Liver (tissue), 9 donors: ENCODE data around the gene ADISSP. TPM values are rescaled to one million over a fixed set of nuclear protein-coding genes. Genes with fewer than 3 reads are reported as not detected.

Experiments
- DNase-seq: peaks from one replicate; pipeline ENCODE4 v3.0.0-alpha.2; 2017; ENCODE audit warnings: low spot score
- H3K27ac ChIP-seq, 2 donors: one replicate each; pipeline ENCODE4 v1.7.0; 2013; ENCODE audit warnings: inconsistent platforms in 2 of 2, low read length in 2 of 2, control low read depth in 1 of 2, low read depth in 1 of 2, mild to moderate bottlenecking in 1 of 2
- H3K27me3 ChIP-seq, 4 donors: one replicate each; pipeline versions ENCODE4 v1.6.1 to v1.7.0; 2013; ENCODE audit warnings: low read length in 3 of 4, inconsistent platforms in 1 of 4, mild to moderate bottlenecking in 1 of 4, moderate library complexity in 1 of 4; ENCODE audit not compliant: control insufficient read depth in 4 of 4, insufficient read depth in 4 of 4
- H3K36me3 ChIP-seq, 4 donors: one replicate each; pipeline versions ENCODE4 v1.6.1 to v1.7.0; 2013; ENCODE audit warnings: low read length in 3 of 4, mild to moderate bottlenecking in 3 of 4, low read depth in 1 of 4, moderate library complexity in 1 of 4; ENCODE audit not compliant: control insufficient read depth in 4 of 4, insufficient read depth in 3 of 4
- H3K4me1 ChIP-seq, 4 donors: one replicate each; pipeline versions ENCODE4 v1.6.1 to v1.7.0; 2013; ENCODE audit warnings: low read length in 3 of 4, mild to moderate bottlenecking in 3 of 4, moderate library complexity in 1 of 4; ENCODE audit not compliant: control insufficient read depth in 4 of 4, insufficient read depth in 4 of 4
- H3K4me3 ChIP-seq, 3 donors: one replicate each; pipeline versions ENCODE4 v1.6.1 to v1.7.0; 2013; ENCODE audit warnings: low read length in 3 of 3, control low read depth in 1 of 3, low read depth in 1 of 3, mild to moderate bottlenecking in 1 of 3
- H3K9ac ChIP-seq, 2 donors: one replicate each; pipeline ENCODE4 v1.7.0; 2013; ENCODE audit warnings: low read length in 2 of 2, mild to moderate bottlenecking in 2 of 2, moderate library complexity in 2 of 2, control low read depth in 1 of 2, low read depth in 1 of 2
- H3K9me3 ChIP-seq, 4 donors: one replicate each; pipeline versions ENCODE4 v1.6.1 to v1.7.0; 2013; ENCODE audit warnings: low read length in 3 of 4; ENCODE audit not compliant: control insufficient read depth in 4 of 4
- CTCF ChIP-seq: fragments of 150-350 bp; IDR thresholded peaks from 2 replicates; pipeline ENCODE4 v1.5.1; 2017; ENCODE audit warnings: improper control_type of control experiment, low read depth, low read length; ENCODE audit not compliant: missing input control
- EGR1 ChIP-seq, 2 donors: IDR thresholded peaks; 2 replicates each; pipeline ENCODE4 v1.6.1; 2016 to 2018; ENCODE audit warnings: antibody characterized with exemption in 2 of 2, low read depth in 2 of 2
- FOXA1 ChIP-seq: IDR thresholded peaks from 2 replicates; pipeline ENCODE4 v1.6.1; 2016; ENCODE audit warnings: antibody characterized with exemption
- FOXA2 ChIP-seq: IDR thresholded peaks from 2 replicates; pipeline ENCODE4 v1.6.1; 2016; ENCODE audit warnings: antibody characterized with exemption
- GABPA ChIP-seq, 2 donors: IDR thresholded peaks in 1 of 2; conservative IDR thresholded peaks in 1 of 2; 2 replicates each; pipeline ENCODE4 v1.6.1; 2016; ENCODE audit warnings: antibody characterized with exemption in 2 of 2, mild to moderate bottlenecking in 1 of 2, moderate library complexity in 1 of 2
- HNF4A ChIP-seq, 2 donors: conservative IDR thresholded peaks; 2 replicates each; pipeline ENCODE4 v1.6.1; 2016; ENCODE audit warnings: antibody characterized with exemption in 2 of 2, mild to moderate bottlenecking in 2 of 2
- HNF4G ChIP-seq: IDR thresholded peaks from 2 replicates; pipeline ENCODE4 v1.6.1; 2016; ENCODE audit warnings: antibody characterized with exemption
- JUND ChIP-seq, 2 donors: IDR thresholded peaks; 2 replicates each; pipeline ENCODE4 v1.6.1; 2016; ENCODE audit warnings: antibody characterized with exemption in 2 of 2
- REST ChIP-seq: IDR thresholded peaks from 2 replicates; pipeline ENCODE4 v1.6.1; 2016; ENCODE audit warnings: antibody characterized with exemption, mild to moderate bottlenecking
- RXRA ChIP-seq, 2 donors: IDR thresholded peaks; 2 replicates each; pipeline ENCODE4 v1.6.1; 2017 to 2018; ENCODE audit warnings: antibody characterized with exemption in 2 of 2, mild to moderate bottlenecking in 1 of 2
- SP1 ChIP-seq: IDR thresholded peaks from 2 replicates; pipeline ENCODE4 v1.6.1; 2018; ENCODE audit warnings: antibody characterized with exemption, mild to moderate bottlenecking
- YY1 ChIP-seq: IDR thresholded peaks from 2 replicates; pipeline ENCODE4 v1.6.1; 2016; ENCODE audit warnings: antibody characterized with exemption, mild to moderate bottlenecking
- WGBS: extraction: QIAGEN DNeasy Blood & Tissue Kit; methylation state at CpG from one replicate; pipeline ENCODE4 v1.1.7; 2013; 5-methylcytosine and 5-hydroxymethylcytosine counted together
- polyA plus RNA-seq, 2 donors: library from polyadenylated mRNA; stranded (reverse) in 1 of 2; unstranded in 1 of 2; fragments of 200-250 nt in 1 of 2; fragments of >200 nt in 1 of 2; fragmentation: Nextera tagmentation in 1 of 2; extraction: Ambion mirVana in 1 of 2; gene quantifications; one replicate each; pipeline versions ENCODE4 v1.2.1 to v1.2.3, GENCODE V29; 2013 to 2015
- total RNA-seq, 2 donors: library from RNA; depleted of rRNA; stranded (reverse); fragments of >200 nt; gene quantifications; one replicate each; pipeline ENCODE4 v1.2.3, GENCODE V29; 2014
- TF ChIP-seq, protein P1 (sequence below): IDR thresholded peaks from 2 replicates; pipeline ENCODE4 v1.6.1; 2016; ENCODE audit warnings: antibody characterized with exemption
- TF ChIP-seq, protein P2 (sequence below): IDR thresholded peaks from 2 replicates; pipeline ENCODE4 v1.6.1; 2016; ENCODE audit warnings: antibody characterized with exemption
- donor health status: healthy.
- donor health status: healthy.
- donor health status: healthy.
- donor health status: healthy.
- donor health status: healthy.

Gene ADISSP
- total RNA-seq: 10 to 100 TPM in 1 of 2 donors, 1 to 10 TPM in 1; 3.8 to 27.3 TPM
- 10 to 100 TPM in 1 of 2 donors, 1 to 10 TPM in 1; 9.9 to 10.8 TPM for polyA plus RNA-seq

DNA sequence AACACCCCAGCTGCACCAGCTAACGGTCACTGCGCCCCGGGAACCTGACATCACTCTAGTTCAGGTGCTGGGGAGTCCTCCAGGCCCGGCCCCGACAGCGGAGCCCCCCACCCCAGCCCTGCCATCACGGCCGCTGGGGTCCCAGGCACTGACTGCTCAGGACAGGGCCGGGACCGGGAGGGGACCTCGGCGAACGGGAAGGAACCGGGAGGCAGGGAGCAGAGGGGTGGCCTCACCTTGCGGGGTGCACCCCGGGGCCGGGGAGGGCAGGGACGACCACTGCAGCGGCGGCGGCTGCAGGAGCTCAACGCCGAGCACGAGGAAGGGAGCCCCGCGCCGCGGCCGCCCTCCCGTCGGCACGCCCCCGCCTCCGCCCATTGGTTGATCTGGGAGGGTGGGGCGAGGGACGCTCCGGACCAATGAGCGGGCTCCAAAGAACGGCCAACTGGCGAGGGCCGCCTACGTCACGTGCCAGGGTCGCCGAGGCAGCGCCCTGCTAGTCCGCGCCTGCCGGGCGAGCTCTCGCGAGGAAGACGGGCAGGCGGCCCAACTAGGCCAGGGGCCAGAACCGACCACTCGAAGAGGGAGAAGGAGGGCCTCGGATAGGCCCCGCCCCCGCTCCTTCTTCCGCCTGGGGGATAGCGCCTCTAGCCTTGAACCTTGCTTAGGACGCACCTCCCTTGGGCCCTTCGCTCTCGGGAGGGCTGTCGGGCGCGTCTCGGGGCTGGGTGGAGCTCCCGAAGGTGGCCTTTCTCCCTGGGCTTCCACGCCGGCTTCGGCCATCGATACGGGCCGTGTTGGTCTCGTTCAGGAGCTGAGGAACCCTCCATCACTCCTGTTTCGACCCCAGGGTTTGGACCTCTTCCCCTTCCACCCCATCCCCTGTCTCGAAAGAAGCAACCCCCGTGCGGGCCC is at the start of gene ADISSP:
Gene ADISSP, minus strand, starts transcription at position 327 of the 915 bp plus-strand sequence. CDS start 7,653 bp downstream, outside the sequence.
- Histone ChIP-seq H3K27me3 (no peaks in the 10 kb centered on the region), H3K4me3 (peak within 1 kb of the TSS; percentile 58 to 93 (median 76)), H3K27ac (peak within 1 kb of the TSS; percentile 76 to 78), H3K4me1 (peaks cover 3 to 19% (median 14%) of the 10 kb centered on the region in 4 donors), H3K9ac (peak within 1 kb of the TSS; percentile 72 to 74), H3K36me3 (no peaks in the 10 kb centered on the region), H3K9me3 (no peaks in the 10 kb centered on the region)
- DNase-seq: peak; percentile 97
- WGBS: 1% methylated on average over 80 of the region's 80 CpGs
- TF ChIP-seq EGR1 (IDR thresholded peaks at IDR 0.05; ENCODE audit: low read depth in 2 of 2) (peak in 1 of 2 donors; percentile 16), FOXA2 (no peak), SP1 (peak; percentile 66), JUND (IDR thresholded peaks at IDR 0.05) (no peak), CTCF (no peak), YY1 (peak; percentile 54), REST (peak; percentile 26), RXRA (IDR thresholded peaks at IDR 0.05) (peak; percentile 26 to 33), GABPA (IDR thresholded peaks at IDR 0.05 in 1 of 2, conservative IDR thresholded peaks at IDR 0.05 in 1 of 2) (no peak), FOXA1 (no peak), HNF4A (conservative IDR thresholded peaks at IDR 0.05) (peak in 1 of 2 donors; percentile 28), HNF4G (no peak)
- TF ChIP-seq, protein P1, sequence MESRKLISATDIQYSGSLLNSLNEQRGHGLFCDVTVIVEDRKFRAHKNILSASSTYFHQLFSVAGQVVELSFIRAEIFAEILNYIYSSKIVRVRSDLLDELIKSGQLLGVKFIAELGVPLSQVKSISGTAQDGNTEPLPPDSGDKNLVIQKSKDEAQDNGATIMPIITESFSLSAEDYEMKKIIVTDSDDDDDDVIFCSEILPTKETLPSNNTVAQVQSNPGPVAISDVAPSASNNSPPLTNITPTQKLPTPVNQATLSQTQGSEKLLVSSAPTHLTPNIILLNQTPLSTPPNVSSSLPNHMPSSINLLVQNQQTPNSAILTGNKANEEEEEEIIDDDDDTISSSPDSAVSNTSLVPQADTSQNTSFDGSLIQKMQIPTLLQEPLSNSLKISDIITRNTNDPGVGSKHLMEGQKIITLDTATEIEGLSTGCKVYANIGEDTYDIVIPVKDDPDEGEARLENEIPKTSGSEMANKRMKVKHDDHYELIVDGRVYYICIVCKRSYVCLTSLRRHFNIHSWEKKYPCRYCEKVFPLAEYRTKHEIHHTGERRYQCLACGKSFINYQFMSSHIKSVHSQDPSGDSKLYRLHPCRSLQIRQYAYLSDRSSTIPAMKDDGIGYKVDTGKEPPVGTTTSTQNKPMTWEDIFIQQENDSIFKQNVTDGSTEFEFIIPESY: peak; percentile 98
- TF ChIP-seq, protein P2, sequence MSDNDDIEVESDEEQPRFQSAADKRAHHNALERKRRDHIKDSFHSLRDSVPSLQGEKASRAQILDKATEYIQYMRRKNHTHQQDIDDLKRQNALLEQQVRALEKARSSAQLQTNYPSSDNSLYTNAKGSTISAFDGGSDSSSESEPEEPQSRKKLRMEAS: no peak
